KMS-11 (cell line): ENCODE data around the gene REXO4.

Experiments used
- H2AFZ ChIP-seq: fragments of 200-600 bp; sonication (generic); 2 replicates; pipeline ENCODE4 v1.6.1; 2016; ENCODE audit warnings: antibody characterized with exemption, mixed run types, low read depth
- H3K27ac ChIP-seq: fragments of 200-600 bp; sonication (generic); 2 replicates; pipeline ENCODE4 v1.6.1; 2016; ENCODE audit warnings: mild to moderate bottlenecking, mixed run types
- H3K27me3 ChIP-seq: fragments of 200-600 bp; sonication (generic); 2 replicates; pipeline ENCODE4 v1.6.1; 2017; ENCODE audit warnings: mild to moderate bottlenecking, low read depth, mixed run types, moderate library complexity; ENCODE audit not compliant: insufficient read depth
- H3K36me3 ChIP-seq: fragments of 200-600 bp; sonication (generic); 2 replicates; pipeline ENCODE4 v1.6.1; 2017; ENCODE audit warnings: mild to moderate bottlenecking, mixed run types; ENCODE audit not compliant: insufficient read depth
- H3K4me1 ChIP-seq: fragments of 200-600 bp; sonication (generic); 2 replicates; pipeline ENCODE4 v1.6.1; 2016; ENCODE audit warnings: mild to moderate bottlenecking, low read depth, mixed run types; ENCODE audit not compliant: poor library complexity, severe bottlenecking
- H3K4me2 ChIP-seq: fragments of 200-600 bp; sonication (generic); 2 replicates; pipeline ENCODE4 v1.7.0; 2016; ENCODE audit warnings: mild to moderate bottlenecking, mixed run types
- H3K4me3 ChIP-seq: fragments of 200-600 bp; sonication (generic); IDR thresholded peaks from 2 replicates; pipeline ENCODE4 v1.6.1; 2017; ENCODE audit warnings: low read depth, low read length, mixed read lengths; ENCODE audit not compliant: insufficient read depth
- H3K79me2 ChIP-seq: fragments of 200-600 bp; sonication (generic); 2 replicates; pipeline ENCODE4 v1.6.1; 2016; ENCODE audit warnings: low read depth, mixed run types; ENCODE audit not compliant: insufficient read depth
- H3K9ac ChIP-seq: fragments of 200-600 bp; sonication (generic); 2 replicates; pipeline ENCODE4 v1.6.1; 2016; ENCODE audit warnings: mild to moderate bottlenecking, mixed run types
- H4K20me1 ChIP-seq: fragments of 200-600 bp; sonication (generic); 2 replicates; pipeline ENCODE4 v1.6.1; 2016; ENCODE audit warnings: mild to moderate bottlenecking, mixed run types; ENCODE audit not compliant: insufficient read depth
- CTCF ChIP-seq: fragments of 200-600 bp; sonication (generic); conservative IDR thresholded peaks from 2 replicates; pipeline ENCODE4 v1.6.1; 2017; ENCODE audit warnings: low read depth, mild to moderate bottlenecking, antibody characterized with exemption, low read length, moderate library complexity, mixed read lengths

The REXO4 gene

GRCh38 chr9:133417541-133418461 lies at the start of gene REXO4:
TSS of gene REXO4 (minus strand) at chr9:133418010. CDS start at chr9:133417844, 166 bp downstream.
- no peaks in the 10 kb centered on the region for H4K20me1 ChIP-seq
- no peak for TF ChIP-seq CTCF
- no peak within 1 kb of the TSS for H3K4me3 ChIP-seq
- H3K79me2 ChIP-seq = peaks cover 28% of the 10 kb centered on the region; the same call in 1 of the 2 replicates
- peak within 1 kb of the TSS; percentile 89 for H2AFZ ChIP-seq
- peaks cover 11% of the 10 kb centered on the region for H3K4me1 ChIP-seq
- peak within 1 kb of the TSS; percentile 60 for H3K27ac ChIP-seq
- peaks cover 4% of the 10 kb centered on the region; the same call in 1 of the 2 replicates for H3K36me3 ChIP-seq
- H3K27me3 ChIP-seq = peaks cover 13% of the 10 kb centered on the region; the same call in 1 of the 2 replicates
- H3K9ac ChIP-seq = peak within 1 kb of the TSS; percentile 74
- H3K4me2 ChIP-seq = peak within 1 kb of the TSS; percentile 93

GRCh38 chr9:133467101-133467500 lies 49.3 kb upstream of the REXO4 start:
- Histone ChIP-seq H4K20me1 (no peaks in the 10 kb centered on the region), H3K9ac (no peak overlapping the region)
- TF ChIP-seq CTCF = no peak

DNA sequence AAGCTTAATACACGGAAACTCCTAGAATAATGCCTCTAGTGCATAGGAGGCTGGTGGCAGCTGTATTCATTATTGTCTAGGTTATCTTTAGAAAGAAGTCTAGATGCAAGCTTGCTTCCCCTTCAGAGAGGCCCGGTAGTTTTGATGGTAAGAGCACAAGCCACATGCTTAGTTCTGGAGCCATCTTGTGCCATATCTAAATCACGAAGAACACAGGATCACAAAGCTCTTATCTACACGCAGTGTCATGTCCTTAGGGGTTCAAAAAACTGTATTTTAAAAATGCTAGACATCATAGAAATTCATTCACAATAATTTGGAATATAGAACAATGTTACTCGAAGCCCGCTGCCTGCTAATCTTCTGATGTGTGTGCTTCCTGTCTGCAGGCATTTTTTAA lies 48.2 kb upstream of the REXO4 start:
- Histone ChIP-seq H3K4me1 (no peaks in the 10 kb centered on the region), H3K27me3 (peaks cover 79% of the 10 kb centered on the region), H3K36me3 (no peaks in the 10 kb centered on the region), H2AFZ (no peak overlapping the region), H3K27ac (no peak overlapping the region), H4K20me1 (no peaks in the 10 kb centered on the region), H3K79me2 (no peaks in the 10 kb centered on the region), H3K4me2 (no peak overlapping the region), H3K9ac (no peak overlapping the region), H3K4me3 (no peak overlapping the region)
- TF ChIP-seq CTCF = no peak

More at GRCh38 chr9:133467101-133467500, 49.3 kb upstream of the REXO4 start:
- Histone ChIP-seq H3K36me3 (no peaks in the 10 kb centered on the region), H2AFZ (no peak overlapping the region), H3K79me2 (no peaks in the 10 kb centered on the region), H3K4me3 (no peak overlapping the region), H3K4me2 (no peak overlapping the region), H3K27ac (no peak overlapping the region), H3K27me3 (peaks cover 76% of the 10 kb centered on the region), H3K4me1 (no peaks in the 10 kb centered on the region)

DNA sequence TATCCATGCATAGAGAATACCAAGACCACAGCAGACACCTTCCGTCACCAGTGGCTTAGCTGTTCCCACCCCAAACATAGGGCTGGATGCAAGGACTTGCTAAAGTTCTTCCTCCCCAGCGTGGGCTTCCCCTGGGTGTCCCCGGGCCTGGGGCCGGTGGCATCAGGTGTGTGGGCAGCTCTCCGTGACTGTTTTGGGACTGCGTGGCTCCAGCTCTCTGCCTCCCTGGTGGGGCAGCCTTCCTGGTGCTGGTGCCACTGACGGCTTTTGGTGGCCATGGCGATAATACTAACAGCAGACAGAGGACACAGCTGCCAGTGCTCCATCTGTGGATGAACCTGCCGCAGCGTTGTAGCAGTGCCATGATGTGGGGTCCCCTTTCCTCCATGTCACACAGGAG lies 46.8 kb upstream of the REXO4 start:
- TF ChIP-seq CTCF = no peak
- no peaks in the 10 kb centered on the region for H4K20me1 ChIP-seq
- H3K27me3 ChIP-seq = peaks cover 75% of the 10 kb centered on the region
- no peaks in the 10 kb centered on the region for H3K36me3 ChIP-seq
- H3K9ac ChIP-seq = no peak overlapping the region
- no peaks in the 10 kb centered on the region for H3K79me2 ChIP-seq
- H2AFZ ChIP-seq = no peak overlapping the region
- no peak overlapping the region for H3K27ac ChIP-seq
- H3K4me3 ChIP-seq = no peak overlapping the region
- H3K4me1 ChIP-seq = no peaks in the 10 kb centered on the region
- no peak overlapping the region for H3K4me2 ChIP-seq
